Duodenal mucosa (tissue), 2 donors: ENCODE results near the gene ASPHD2.
"Not testable (repeated sequence)": the region's sequence is repeated elsewhere in the genome, so short reads cannot be mapped to it uniquely, and the experiment has no call there.

Source experiments
- H3K27ac ChIP-seq: one replicate; pipeline ENCODE4 v1.7.0; 2013; ENCODE audit warnings: low read depth, low read length
- H3K27me3 ChIP-seq, 2 donors: one replicate each; pipeline ENCODE4 v1.7.0; 2013; ENCODE audit warnings: low read length in 2 of 2, control low read depth in 1 of 2; ENCODE audit not compliant: insufficient read depth in 2 of 2, control insufficient read depth in 1 of 2
- H3K36me3 ChIP-seq, 2 donors: one replicate each; pipeline ENCODE4 v1.7.0; 2013; ENCODE audit warnings: low read length in 2 of 2, control low read depth in 1 of 2; ENCODE audit not compliant: insufficient read depth in 2 of 2, control insufficient read depth in 1 of 2
- H3K4me1 ChIP-seq, 2 donors: one replicate each; pipeline ENCODE4 v1.7.0; 2013; ENCODE audit warnings: low read length in 2 of 2, control low read depth in 1 of 2; ENCODE audit not compliant: insufficient read depth in 2 of 2, control insufficient read depth in 1 of 2
- H3K4me3 ChIP-seq, 2 donors: one replicate each; pipeline ENCODE4 v1.7.0; 2013; ENCODE audit warnings: low read length in 2 of 2, low read depth in 1 of 2
- H3K9ac ChIP-seq, 2 donors: one replicate each; pipeline ENCODE4 v1.7.0; 2013; ENCODE audit warnings: low read length in 2 of 2, low read depth in 1 of 2
- H3K9me3 ChIP-seq, 2 donors: one replicate each; pipeline ENCODE4 v1.7.0; 2013; ENCODE audit warnings: low read length in 2 of 2, control low read depth in 1 of 2; ENCODE audit not compliant: control insufficient read depth in 1 of 2

Gene ASPHD2

GRCh38 chr22:26432619-26433311, 3.7 kb downstream of the ASPHD2 start:
- no peaks in the 10 kb centered on the region for H3K9me3 ChIP-seq
- H3K27ac ChIP-seq = no peak overlapping the region
- H3K36me3 ChIP-seq = peaks cover 0 to 7% of the 10 kb centered on the region in 2 donors
- no peak overlapping the region for H3K9ac ChIP-seq
- peaks cover 36 to 46% of the 10 kb centered on the region in 2 donors for H3K4me1 ChIP-seq
- no peak overlapping the region for H3K4me3 ChIP-seq
- no peaks in the 10 kb centered on the region for H3K27me3 ChIP-seq

- no peak overlapping the region for H3K9ac ChIP-seq
- no peak overlapping the region for H3K4me3 ChIP-seq
- no peaks in the 10 kb centered on the region for H3K9me3 ChIP-seq
- H3K36me3 ChIP-seq = peaks cover 0 to 7% of the 10 kb centered on the region in 2 donors
- no peak overlapping the region for H3K27ac ChIP-seq
- H3K4me1 ChIP-seq = peaks cover 34 to 41% of the 10 kb centered on the region in 2 donors
- no peaks in the 10 kb centered on the region for H3K27me3 ChIP-seq
Observed at GRCh38 chr22:26433805-26434204, 4.7 kb downstream of the ASPHD2 start.

GRCh38 chr22:26435327-26436093, 6.5 kb downstream of the ASPHD2 start:
- H3K27ac ChIP-seq = no peak overlapping the region
- H3K9ac ChIP-seq = no peak overlapping the region
- peaks cover 0 to 7% of the 10 kb centered on the region in 2 donors for H3K36me3 ChIP-seq
- H3K27me3 ChIP-seq = no peaks in the 10 kb centered on the region
- peaks cover 31 to 37% of the 10 kb centered on the region in 2 donors for H3K4me1 ChIP-seq
- no peaks in the 10 kb centered on the region for H3K9me3 ChIP-seq
- H3K4me3 ChIP-seq = no peak overlapping the region

GRCh38 chr22:26436903-26437515, 7.9 kb downstream of the ASPHD2 start:
- Histone ChIP-seq H3K36me3 (peaks cover 0 to 7% of the 10 kb centered on the region in 2 donors), H3K9ac (peak overlapping the region; percentile 8 to 28), H3K4me1 (peaks cover 27 to 30% of the 10 kb centered on the region in 2 donors), H3K27ac (peak overlapping the region; percentile 58), H3K4me3 (no peak overlapping the region), H3K27me3 (no peaks in the 10 kb centered on the region), H3K9me3 (no peaks in the 10 kb centered on the region)

- Histone ChIP-seq H3K4me1 (peaks cover 27 to 30% of the 10 kb centered on the region in 2 donors), H3K27me3 (no peaks in the 10 kb centered on the region), H3K36me3 (peaks cover 0 to 7% of the 10 kb centered on the region in 2 donors), H3K27ac (no peak overlapping the region), H3K9ac (peak overlapping the region; percentile 8 to 28), H3K4me3 (no peak overlapping the region), H3K9me3 (no peaks in the 10 kb centered on the region)
Observed at GRCh38 chr22:26437694-26438392, 8.8 kb downstream of the ASPHD2 start.

- H3K27ac ChIP-seq, H3K4me3 ChIP-seq: not testable (repeated sequence)
Observed at GRCh38 chr22:26438776-26439175, 9.7 kb downstream of the ASPHD2 start.

GRCh38 chr22:26439559-26439958, 10.5 kb downstream of the ASPHD2 start:
- H3K4me3 ChIP-seq = no peak overlapping the region
- no peaks in the 10 kb centered on the region for H3K9me3 ChIP-seq
- H3K36me3 ChIP-seq = no peaks in the 10 kb centered on the region
- H3K27me3 ChIP-seq = no peaks in the 10 kb centered on the region
- H3K9ac ChIP-seq = no peak overlapping the region
- H3K4me1 ChIP-seq = peaks cover 27 to 30% of the 10 kb centered on the region in 2 donors
- no peak overlapping the region for H3K27ac ChIP-seq

More at GRCh38 chr22:26438776-26439175, 9.7 kb downstream of the ASPHD2 start:
- H3K27me3 ChIP-seq, H3K9me3 ChIP-seq, H3K9ac ChIP-seq, H3K36me3 ChIP-seq: not testable (repeated sequence)
- peaks cover 27 to 30% of the 10 kb centered on the region in 2 donors for H3K4me1 ChIP-seq

- Histone ChIP-seq H3K27me3 (no peaks in the 10 kb centered on the region), H3K9me3 (no peaks in the 10 kb centered on the region), H3K36me3 (no peaks in the 10 kb centered on the region), H3K4me3 (no peak overlapping the region), H3K4me1 (peaks cover 13% of the 10 kb centered on the region in 2 donors), H3K27ac (no peak overlapping the region), H3K9ac (no peak overlapping the region)
Observed at GRCh38 chr22:26442086-26442756, 13.2 kb downstream of the ASPHD2 start.

GRCh38 chr22:26443901-26444690, 15.0 kb downstream of the ASPHD2 start:
- peaks cover 5% of the 10 kb centered on the region in 2 donors for H3K4me1 ChIP-seq
- H3K36me3 ChIP-seq = no peaks in the 10 kb centered on the region
- no peaks in the 10 kb centered on the region for H3K9me3 ChIP-seq
- H3K4me3 ChIP-seq = no peak overlapping the region
- no peaks in the 10 kb centered on the region for H3K27me3 ChIP-seq
- no peak overlapping the region for H3K27ac ChIP-seq
- no peak overlapping the region for H3K9ac ChIP-seq
